Measurements from ENCODE around the gene ALOXE3.
A peak's percentile ranks its signal among the peaks of the same experiment; 100 is the strongest.

The ALOXE3 gene

GRCh38 chr17:8122422-8122923 is 4.2 kb upstream of the ALOXE3 start:
- Histone ChIP-seq H3K27ac (no peak overlapping the region), H3K4me2 (peak overlapping the region; percentile 91 to 100 (median 99)), H3K4me3 (peak overlapping the region; percentile 57 to 79 (median 69)), H3K27me3 (peaks cover 51 to 80% (median 69%) of the 10 kb centered on the region in 11 experiments), H3K9me3 (replicated peaks in 1 of 11) (no peaks in the 10 kb centered on the region), H3K4me1 (peaks cover 53 to 77% (median 64%) of the 10 kb centered on the region in 10 experiments), H4K20me1 (peaks cover 5 to 58% (median 45%) of the 10 kb centered on the region in 11 experiments; a peak in 20 of 22 replicates), H3K36me3 (no peaks in the 10 kb centered on the region), H3K9ac (peak overlapping the region; percentile 34 to 73 (median 53); a peak in 20 of 22 replicates)
- no peak for TF ChIP-seq Cebpa-rat (IDR thresholded peaks at IDR 0.05)

- Histone ChIP-seq H3K4me2 (peak overlapping the region; percentile 91 to 100 (median 99)), H3K4me3 (peak overlapping the region; percentile 57 to 79 (median 69)), H3K27me3 (peaks cover 57 to 80% (median 70%) of the 10 kb centered on the region in 11 experiments), H4K20me1 (peaks cover 5 to 58% (median 46%) of the 10 kb centered on the region in 11 experiments; a peak in 20 of 22 replicates), H3K27ac (no peak overlapping the region), H3K9ac (peak overlapping the region; percentile 37 to 73 (median 57); a peak in 20 of 22 replicates), H3K9me3 (replicated peaks in 1 of 11) (no peaks in the 10 kb centered on the region), H3K36me3 (no peaks in the 10 kb centered on the region), H3K4me1 (peaks cover 55 to 77% (median 64%) of the 10 kb centered on the region in 10 experiments)
- no peak for TF ChIP-seq Cebpa-rat (IDR thresholded peaks at IDR 0.05)
These were observed 3.5 kb upstream of the ALOXE3 start for GRCh38 chr17:8121681-8122421.

DNA sequence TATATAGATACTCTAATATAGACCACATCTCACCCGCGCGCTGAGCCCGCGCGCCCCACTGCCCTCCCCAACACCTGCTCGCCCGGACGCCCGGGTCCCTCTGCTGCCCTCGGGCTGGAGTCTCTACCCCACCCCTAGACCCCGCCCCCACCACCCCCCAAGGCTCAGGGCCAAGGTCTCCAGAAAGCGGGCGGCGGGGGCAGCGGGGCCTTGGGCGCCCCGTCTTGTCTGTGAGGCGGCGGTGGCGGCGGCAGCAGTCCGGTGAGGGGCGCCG is 3.0 kb upstream of the ALOXE3 start:
- peaks cover 62 to 82% (median 74%) of the 10 kb centered on the region in 11 experiments for H3K27me3 ChIP-seq
- H3K9me3 ChIP-seq (replicated peaks in 1 of 11), result no peaks in the 10 kb centered on the region
- H4K20me1 ChIP-seq, result peaks cover 5 to 58% (median 46%) of the 10 kb centered on the region in 11 experiments; a peak in 20 of 22 replicates
- peak overlapping the region; percentile 91 to 100 (median 99) for H3K4me2 ChIP-seq
- H3K27ac ChIP-seq, result no peak overlapping the region
- no peaks in the 10 kb centered on the region for H3K36me3 ChIP-seq
- H3K4me3 ChIP-seq, result peak overlapping the region; percentile 57 to 79 (median 69)
- H3K9ac ChIP-seq, result peak overlapping the region in 10 of 11 experiments; percentile 37 to 73 (median 58); a peak in 15 of 22 replicates
- no peak for TF ChIP-seq Cebpa-rat (IDR thresholded peaks at IDR 0.05)
- peaks cover 60 to 79% (median 66%) of the 10 kb centered on the region in 10 experiments for H3K4me1 ChIP-seq

GRCh38 chr17:8120520-8121406 is 2.4 kb upstream of the ALOXE3 start:
- H3K36me3 ChIP-seq, result no peaks in the 10 kb centered on the region
- peaks cover 68 to 85% (median 80%) of the 10 kb centered on the region in 11 experiments for H3K27me3 ChIP-seq
- H3K27ac ChIP-seq, result peak overlapping the region in 7 of 11 experiments; percentile 1 to 45 (median 12); a peak in 3 of 22 replicates
- H3K4me3 ChIP-seq, result peak overlapping the region; percentile 57 to 79 (median 69)
- TF ChIP-seq Cebpa-rat (IDR thresholded peaks at IDR 0.05), result no peak
- H3K9ac ChIP-seq, result peak overlapping the region; percentile 11 to 73 (median 53); a peak in 19 of 22 replicates
- no peaks in the 10 kb centered on the region for H3K9me3 ChIP-seq (replicated peaks in 1 of 11)
- peaks cover 5 to 59% (median 46%) of the 10 kb centered on the region in 11 experiments; a peak in 20 of 22 replicates for H4K20me1 ChIP-seq
- H3K4me1 ChIP-seq, result peaks cover 60 to 79% (median 67%) of the 10 kb centered on the region in 10 experiments
- H3K4me2 ChIP-seq, result peak overlapping the region; percentile 91 to 100 (median 99)

DNA sequence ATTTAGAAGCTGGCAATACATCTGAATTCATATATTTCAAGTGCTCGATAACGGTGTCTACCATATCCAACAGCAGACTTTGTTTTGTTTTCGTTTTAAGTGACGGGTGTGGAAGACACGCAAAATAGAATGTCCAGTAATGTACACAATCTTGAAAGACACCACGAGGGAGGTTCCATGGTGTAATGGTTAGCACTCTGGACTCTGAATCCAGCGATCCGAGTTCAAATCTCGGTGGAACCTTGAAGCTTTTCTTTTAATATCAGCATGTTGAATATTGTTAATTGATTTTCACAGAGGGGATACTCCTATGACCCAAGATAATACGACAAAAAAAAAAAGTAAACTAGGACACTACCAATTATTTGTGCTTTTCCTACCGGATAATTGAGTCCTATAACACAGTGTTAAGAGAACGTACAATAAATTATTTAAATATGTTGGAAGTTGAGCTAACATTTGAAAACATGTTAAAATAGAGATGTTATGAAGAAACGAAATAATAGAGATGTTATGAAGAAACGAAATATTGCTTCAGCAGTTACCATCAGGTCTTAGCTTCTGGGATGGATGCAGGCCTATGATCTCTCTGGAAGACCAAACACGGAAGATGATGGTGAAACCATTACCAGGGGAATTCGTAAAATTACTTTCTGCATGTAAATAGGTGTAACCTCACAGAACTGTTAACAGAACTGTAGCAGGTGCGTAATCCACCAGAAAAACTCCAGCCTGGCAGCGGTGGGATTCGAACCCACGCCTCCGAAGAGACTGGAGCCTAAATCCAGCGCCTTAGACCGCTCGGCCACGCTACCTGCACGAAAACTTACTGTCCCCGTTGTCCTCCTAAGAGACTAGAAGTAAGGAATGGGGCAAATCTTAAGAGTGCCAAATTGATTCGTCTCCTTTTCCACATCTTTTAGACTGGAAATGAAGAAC is 1.5 kb upstream of the ALOXE3 start:
- Histone ChIP-seq H3K9me3 (replicated peaks in 1 of 11) (no peaks in the 10 kb centered on the region), H3K4me1 (peaks cover 53 to 72% (median 60%) of the 10 kb centered on the region in 10 experiments), H3K4me2 (peak overlapping the region; percentile 91 to 100 (median 99)), H4K20me1 (peaks cover 5 to 53% (median 41%) of the 10 kb centered on the region in 11 experiments; a peak in 20 of 22 replicates), H3K4me3 (peak overlapping the region; percentile 57 to 79 (median 69)), H3K27me3 (peaks cover 70 to 85% (median 82%) of the 10 kb centered on the region in 11 experiments), H3K27ac (peak overlapping the region in 9 of 11 experiments; percentile 23 to 59 (median 36); a peak in 15 of 22 replicates), H3K9ac (peak overlapping the region; percentile 28 to 79 (median 65); a peak in 19 of 22 replicates), H3K36me3 (no peaks in the 10 kb centered on the region)
- TF ChIP-seq Cebpa-rat (IDR thresholded peaks at IDR 0.05), result no peak

DNA sequence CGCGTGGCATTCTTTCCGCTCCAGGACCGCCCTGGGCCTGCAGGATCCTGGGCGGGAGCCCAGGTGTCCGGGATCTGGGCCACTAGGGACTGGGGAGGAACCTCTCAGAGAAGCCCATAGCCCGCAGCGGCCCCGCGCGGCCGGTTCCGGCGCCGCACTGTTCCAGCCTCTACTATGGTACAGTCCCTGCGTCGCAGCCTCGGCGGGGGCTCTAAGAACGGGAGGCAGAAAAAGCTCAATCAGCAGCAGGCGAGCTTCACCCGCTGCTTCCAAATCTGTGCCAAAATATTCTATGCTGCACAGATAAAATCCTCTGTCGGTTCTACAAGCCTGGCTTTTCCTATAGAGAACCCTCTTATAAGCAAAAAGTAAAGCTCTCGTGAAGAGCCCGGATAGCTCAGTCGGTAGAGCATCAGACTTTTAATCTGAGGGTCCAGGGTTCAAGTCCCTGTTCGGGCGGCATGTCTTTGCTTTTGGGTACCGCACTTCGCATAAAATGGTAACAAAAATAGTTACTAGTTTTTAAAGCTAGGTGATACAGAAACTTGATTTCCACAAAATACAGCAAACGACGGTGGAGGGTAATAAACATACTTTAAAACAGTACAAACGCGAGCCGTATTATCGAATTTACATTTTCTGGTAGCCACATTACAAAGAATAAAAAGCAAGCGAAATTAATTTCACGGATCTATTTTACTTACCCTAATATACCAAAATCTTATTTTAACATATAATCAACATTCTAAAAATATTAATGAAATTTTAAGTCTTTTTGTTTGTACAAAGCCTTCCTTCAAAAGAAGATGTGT is 661 bp upstream of the ALOXE3 start:
- peak overlapping the region; percentile 91 to 100 (median 99) for H3K4me2 ChIP-seq
- no peaks in the 10 kb centered on the region for H3K9me3 ChIP-seq (replicated peaks in 1 of 11)
- no peaks in the 10 kb centered on the region for H3K36me3 ChIP-seq
- H3K4me3 ChIP-seq, result peak overlapping the region; percentile 57 to 79 (median 69)
- peaks cover 70 to 85% (median 82%) of the 10 kb centered on the region in 11 experiments for H3K27me3 ChIP-seq
- no peak for TF ChIP-seq Cebpa-rat (IDR thresholded peaks at IDR 0.05)
- H3K27ac ChIP-seq, result peak overlapping the region in 9 of 11 experiments; percentile 7 to 59 (median 32); a peak in 15 of 22 replicates
- peaks cover 44 to 63% (median 52%) of the 10 kb centered on the region in 10 experiments for H3K4me1 ChIP-seq
- H3K9ac ChIP-seq, result peak overlapping the region; percentile 52 to 79 (median 65); a peak in 21 of 22 replicates
- peaks cover 5 to 45% (median 33%) of the 10 kb centered on the region in 11 experiments; a peak in 20 of 22 replicates for H4K20me1 ChIP-seq

- no peak for TF ChIP-seq Cebpa-rat (IDR thresholded peaks at IDR 0.05)
- H3K36me3 ChIP-seq, result no peaks in the 10 kb centered on the region
- peak overlapping the region; percentile 52 to 79 (median 65); a peak in 19 of 22 replicates for H3K9ac ChIP-seq
- peaks cover 56 to 85% (median 78%) of the 10 kb centered on the region in 11 experiments for H3K27me3 ChIP-seq
- no peaks in the 10 kb centered on the region for H3K9me3 ChIP-seq (replicated peaks in 1 of 11)
- peaks cover 29 to 48% (median 38%) of the 10 kb centered on the region in 10 experiments for H3K4me1 ChIP-seq
- H3K4me3 ChIP-seq, result peak overlapping the region; percentile 57 to 79 (median 69)
- H4K20me1 ChIP-seq, result peaks cover 2 to 30% (median 18%) of the 10 kb centered on the region in 11 experiments; a peak in 18 of 22 replicates
- no peak overlapping the region for H3K27ac ChIP-seq
- peak overlapping the region; percentile 91 to 100 (median 99) for H3K4me2 ChIP-seq
These were observed 841 bp downstream of the ALOXE3 start for GRCh38 chr17:8117367-8117979.
